Osteoblast (primary cell): ENCODE measurements around the gene ZRANB1. TPM values are rescaled to one million over a fixed set of nuclear protein-coding genes. Genes with fewer than 3 reads are reported as not detected.

Experiments used
- DNase-seq: peaks from one replicate; pipeline ENCODE4 v3.0.0; 2011; ENCODE audit warnings: low spot score, mixed read lengths; ENCODE audit not compliant: insufficient read length; ENCODE audit errors: missing footprints
- H2AFZ ChIP-seq: 2 replicates; pipeline ENCODE4 v1.6.0; 2011; ENCODE audit warnings: mild to moderate bottlenecking, low read length
- H3K27ac ChIP-seq: 2 replicates; pipeline ENCODE4 v1.5.1; 2011; ENCODE audit warnings: mild to moderate bottlenecking, low read depth, low read length, moderate library complexity
- H3K27me3 ChIP-seq: 2 replicates; pipeline ENCODE4 v1.6.0; 2012; ENCODE audit warnings: mild to moderate bottlenecking, control low read depth, inconsistent platforms, low read length, moderate library complexity; ENCODE audit not compliant: insufficient read depth
- H3K36me3 ChIP-seq: 2 replicates; pipeline ENCODE4 v1.5.1; 2011; ENCODE audit warnings: mild to moderate bottlenecking, low read length, control low read depth, moderate library complexity; ENCODE audit not compliant: insufficient read depth
- H3K4me1 ChIP-seq: 2 replicates; pipeline ENCODE4 v1.5.1; 2011; ENCODE audit warnings: mild to moderate bottlenecking, low read length, control low read depth, moderate library complexity; ENCODE audit not compliant: insufficient read depth
- H3K4me2 ChIP-seq: 2 replicates; pipeline ENCODE4 v1.6.0; 2011; ENCODE audit warnings: mild to moderate bottlenecking, low read length; ENCODE audit not compliant: insufficient read depth
- H3K4me3 ChIP-seq: fragments of 200-600 bp; sonication (generic); 3 replicates; pipeline ENCODE4 v1.5.1; 2012; ENCODE audit warnings: mild to moderate bottlenecking, low read length, inconsistent platforms; ENCODE audit not compliant: insufficient read depth
- H3K79me2 ChIP-seq: 2 replicates; pipeline ENCODE4 v1.6.0; 2012; ENCODE audit warnings: mild to moderate bottlenecking, low read length, control low read depth, inconsistent platforms; ENCODE audit not compliant: insufficient read depth
- H3K9me3 ChIP-seq: 2 replicates; pipeline ENCODE4 v1.5.1; 2011; ENCODE audit warnings: low read depth, low read length, control low read depth
- H4K20me1 ChIP-seq: 2 replicates; pipeline ENCODE4 v1.6.0; 2012; ENCODE audit warnings: mild to moderate bottlenecking, low read length, control low read depth; ENCODE audit not compliant: insufficient read depth
- total RNA-seq: library from RNA; depleted of rRNA; stranded (reverse); fragments of >200 nt; gene quantifications from 2 replicates; pipeline ENCODE4 v1.2.3, GENCODE V29; 2012
- TF ChIP-seq, protein P1 (sequence below): IDR thresholded peaks from 2 replicates; pipeline ENCODE4 v1.5.1; 2011; ENCODE audit warnings: mild to moderate bottlenecking, low read depth, low read length, moderate library complexity; ENCODE audit errors: extremely low read depth

ZRANB1 gene
- total RNA-seq, 1 donor: 34.7 TPM

- no peak overlapping the region for H3K4me2 ChIP-seq
- H3K79me2 ChIP-seq: peaks cover 16% of the 10 kb centered on the region
- TF ChIP-seq, protein P1, sequence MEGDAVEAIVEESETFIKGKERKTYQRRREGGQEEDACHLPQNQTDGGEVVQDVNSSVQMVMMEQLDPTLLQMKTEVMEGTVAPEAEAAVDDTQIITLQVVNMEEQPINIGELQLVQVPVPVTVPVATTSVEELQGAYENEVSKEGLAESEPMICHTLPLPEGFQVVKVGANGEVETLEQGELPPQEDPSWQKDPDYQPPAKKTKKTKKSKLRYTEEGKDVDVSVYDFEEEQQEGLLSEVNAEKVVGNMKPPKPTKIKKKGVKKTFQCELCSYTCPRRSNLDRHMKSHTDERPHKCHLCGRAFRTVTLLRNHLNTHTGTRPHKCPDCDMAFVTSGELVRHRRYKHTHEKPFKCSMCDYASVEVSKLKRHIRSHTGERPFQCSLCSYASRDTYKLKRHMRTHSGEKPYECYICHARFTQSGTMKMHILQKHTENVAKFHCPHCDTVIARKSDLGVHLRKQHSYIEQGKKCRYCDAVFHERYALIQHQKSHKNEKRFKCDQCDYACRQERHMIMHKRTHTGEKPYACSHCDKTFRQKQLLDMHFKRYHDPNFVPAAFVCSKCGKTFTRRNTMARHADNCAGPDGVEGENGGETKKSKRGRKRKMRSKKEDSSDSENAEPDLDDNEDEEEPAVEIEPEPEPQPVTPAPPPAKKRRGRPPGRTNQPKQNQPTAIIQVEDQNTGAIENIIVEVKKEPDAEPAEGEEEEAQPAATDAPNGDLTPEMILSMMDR: no peak
- no peak overlapping the region for H2AFZ ChIP-seq
- H4K20me1 ChIP-seq: peaks cover 34% of the 10 kb centered on the region
- peaks cover 69% of the 10 kb centered on the region for H3K36me3 ChIP-seq
- DNase-seq: peak; percentile 56
- H3K9me3 ChIP-seq: no peaks in the 10 kb centered on the region
- no peak overlapping the region for H3K27ac ChIP-seq
- H3K4me3 ChIP-seq: no peak overlapping the region
- no peaks in the 10 kb centered on the region for H3K27me3 ChIP-seq
- H3K4me1 ChIP-seq: peaks cover 22% of the 10 kb centered on the region
Observed at GRCh38 chr10:124996127-124996853, 54.4 kb downstream of the ZRANB1 start.

GRCh38 chr10:124996854-124997215, 54.9 kb downstream of the ZRANB1 start:
- no peak overlapping the region for H2AFZ ChIP-seq
- H3K27ac ChIP-seq: no peak overlapping the region
- no peaks in the 10 kb centered on the region for H3K27me3 ChIP-seq
- no peak overlapping the region for H3K4me3 ChIP-seq
- no peaks in the 10 kb centered on the region for H3K9me3 ChIP-seq
- H3K4me2 ChIP-seq: no peak overlapping the region
- peaks cover 34% of the 10 kb centered on the region for H4K20me1 ChIP-seq
- peak; percentile 82 for DNase-seq
- H3K36me3 ChIP-seq: peaks cover 64% of the 10 kb centered on the region
- TF ChIP-seq, protein P1: no peak
- H3K4me1 ChIP-seq: peaks cover 22% of the 10 kb centered on the region
- H3K79me2 ChIP-seq: peaks cover 21% of the 10 kb centered on the region

- Histone ChIP-seq H2AFZ (no peak overlapping the region), H3K4me1 (peaks cover 22% of the 10 kb centered on the region), H3K27ac (no peak overlapping the region), H3K79me2 (peaks cover 24% of the 10 kb centered on the region), H3K27me3 (no peaks in the 10 kb centered on the region), H3K4me2 (no peak overlapping the region), H3K9me3 (no peaks in the 10 kb centered on the region), H4K20me1 (peaks cover 32% of the 10 kb centered on the region), H3K36me3 (peaks cover 64% of the 10 kb centered on the region), H3K4me3 (no peak overlapping the region)
- peak; percentile 47 for DNase-seq
- TF ChIP-seq, protein P1: no peak
Observed at GRCh38 chr10:124997306-124997705, 55.4 kb downstream of the ZRANB1 start.

- peak; percentile 76 for DNase-seq
- Histone ChIP-seq H4K20me1 (peaks cover 27% of the 10 kb centered on the region), H3K4me3 (no peak overlapping the region), H3K4me2 (no peak overlapping the region), H3K27me3 (no peaks in the 10 kb centered on the region), H3K36me3 (peaks cover 65% of the 10 kb centered on the region), H3K4me1 (peaks cover 22% of the 10 kb centered on the region), H3K79me2 (peaks cover 26% of the 10 kb centered on the region), H3K27ac (peak overlapping the region; percentile 93), H3K9me3 (no peaks in the 10 kb centered on the region), H2AFZ (no peak overlapping the region)
- TF ChIP-seq, protein P1: no peak
Observed at GRCh38 chr10:124997771-124998623, 56.1 kb downstream of the ZRANB1 start.
